DOHH2 (cell line): ENCODE measurements around the gene NR3C2.

Source experiments
- H3F3A ChIP-seq: fragments of 200-600 bp; sonication (generic), shearing (Covaris generic); 2 replicates; pipeline ENCODE4 v1.6.0; 2016; ENCODE audit warnings: antibody characterized with exemption, mild to moderate bottlenecking; ENCODE audit not compliant: control insufficient read depth, insufficient read depth
- H3K27ac ChIP-seq: fragments of 200-600 bp; sonication (generic); 2 replicates; pipeline ENCODE4 v1.5.1; 2014; ENCODE audit warnings: low read depth, mild to moderate bottlenecking, low read length, moderate library complexity
- H3K27me3 ChIP-seq: fragments of 200-600 bp; sonication (generic); 2 replicates; pipeline ENCODE4 v1.6.1; 2014; ENCODE audit warnings: mild to moderate bottlenecking, low read length, mixed read lengths; ENCODE audit not compliant: control insufficient read depth
- H3K36me3 ChIP-seq: fragments of 200-600 bp; sonication (generic); 2 replicates; pipeline ENCODE4 v1.6.1; 2014; ENCODE audit warnings: mild to moderate bottlenecking, low read length, moderate library complexity, mixed read lengths; ENCODE audit not compliant: control insufficient read depth
- H3K4me1 ChIP-seq: fragments of 200-600 bp; sonication (generic); 2 replicates; pipeline ENCODE4 v1.6.1; 2014; ENCODE audit warnings: mild to moderate bottlenecking, low read length, mixed read lengths; ENCODE audit not compliant: control insufficient read depth
- H3K4me2 ChIP-seq: fragments of 200-600 bp; sonication (generic); 2 replicates; pipeline ENCODE4 v1.6.0; 2014; ENCODE audit warnings: mild to moderate bottlenecking, low read length, moderate library complexity
- H3K4me3 ChIP-seq: fragments of 200-600 bp; sonication (generic); 2 replicates; pipeline ENCODE4 v1.5.1; 2014; ENCODE audit warnings: mild to moderate bottlenecking, low read length, mixed read lengths
- H3K79me2 ChIP-seq: fragments of 200-600 bp; sonication (generic); 2 replicates; pipeline ENCODE4 v1.6.1; 2014; ENCODE audit warnings: mild to moderate bottlenecking, low read length, mixed read lengths; ENCODE audit not compliant: control insufficient read depth
- H3K9me2 ChIP-seq: fragments of 200-600 bp; sonication (generic); replicated peaks from 2 replicates; pipeline ENCODE4 v1.6.1; 2014; ENCODE audit warnings: mild to moderate bottlenecking, low read length, mixed read lengths; ENCODE audit not compliant: control insufficient read depth
- H3K9me3 ChIP-seq: fragments of 200-600 bp; sonication (generic); 2 replicates; pipeline ENCODE4 v1.6.1; 2014; ENCODE audit warnings: antibody characterized with exemption, low read length, mixed read lengths; ENCODE audit not compliant: control insufficient read depth, insufficient read depth
- H4K20me1 ChIP-seq: fragments of 200-600 bp; sonication (generic); 2 replicates; pipeline ENCODE4 v1.6.0; 2014; ENCODE audit warnings: low read depth, mild to moderate bottlenecking, antibody characterized with exemption, low read length, moderate library complexity; ENCODE audit not compliant: control insufficient read depth, insufficient read depth
- EZH2phosphoT487 ChIP-seq: fragments of 200-600 bp; sonication (generic); IDR thresholded peaks from 2 replicates; pipeline ENCODE4 v1.6.1; 2017; ENCODE audit warnings: borderline replicate concordance, mild to moderate bottlenecking, antibody characterized with exemption, low read length, moderate library complexity, mixed read lengths
- TF ChIP-seq, protein P1 (sequence below): fragments of 200-600 bp; sonication (generic); IDR thresholded peaks from one replicate; pipeline ENCODE4 v1.5.1; 2014; ENCODE audit warnings: antibody characterized with exemption, mild to moderate bottlenecking, low read depth, low read length; ENCODE audit not compliant: poor library complexity, severe bottlenecking

The NR3C2 gene

DNA sequence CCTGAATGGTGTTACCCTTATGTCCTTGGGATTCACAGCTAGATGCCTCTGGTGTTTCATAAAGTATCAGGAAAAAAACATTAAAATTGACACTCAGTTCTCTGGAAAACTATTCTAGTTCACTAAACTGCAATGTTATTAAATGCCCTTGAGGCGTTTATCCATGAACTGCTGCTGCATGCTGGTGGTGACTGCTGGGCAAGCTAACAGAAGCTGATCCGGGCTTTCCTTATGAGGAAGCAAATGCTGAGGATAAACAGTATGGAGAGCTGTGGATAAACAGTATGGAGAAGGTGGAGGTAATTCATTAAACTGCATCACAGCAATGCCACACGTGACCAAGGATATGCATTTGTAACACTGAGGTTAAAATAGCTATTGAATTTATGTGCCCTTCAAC lies 227.0 kb downstream of the NR3C2 start:
- Histone ChIP-seq H3K9me3 (no peaks in the 10 kb centered on the region), H3K27me3 (no peaks in the 10 kb centered on the region)

DNA sequence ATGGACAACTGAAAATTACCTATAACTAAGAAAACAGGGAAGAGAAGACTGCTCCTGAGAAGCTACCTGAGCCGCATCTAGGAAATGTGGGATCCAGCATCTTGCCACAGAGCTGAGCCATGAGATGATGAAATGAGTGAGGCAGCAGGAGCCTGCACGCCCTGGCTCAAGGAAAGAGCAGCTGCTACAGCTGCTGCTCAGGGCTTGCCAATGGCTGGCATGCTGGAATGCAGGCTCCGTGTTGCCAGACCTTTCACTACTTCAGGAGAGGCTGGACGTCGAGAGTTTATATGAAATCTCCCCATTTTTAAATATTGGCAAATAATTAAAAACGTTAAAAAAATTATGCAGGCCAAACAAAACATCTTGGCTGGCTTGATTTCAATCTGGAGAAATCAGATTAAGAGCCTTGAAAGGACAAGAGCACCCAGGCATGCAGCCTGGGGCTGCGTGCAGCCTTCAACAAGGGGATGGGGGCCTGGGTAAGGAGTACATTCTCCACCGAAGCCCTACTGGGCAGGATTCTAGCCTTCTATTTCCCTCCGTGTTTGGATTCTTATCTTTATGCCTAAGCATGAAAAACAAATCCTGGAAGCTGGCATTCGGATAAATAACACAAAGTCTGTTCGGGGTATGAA lies 227.6 kb downstream of the NR3C2 start:
- Histone ChIP-seq H3K4me1 (no peaks in the 10 kb centered on the region), H3K27ac (no peak overlapping the region), H3K4me2 (no peak overlapping the region), H3K79me2 (no peaks in the 10 kb centered on the region), H4K20me1 (no peaks in the 10 kb centered on the region), H3K4me3 (no peak overlapping the region), H3K27me3 (no peaks in the 10 kb centered on the region), H3K36me3 (no peaks in the 10 kb centered on the region), H3K9me2 (no peaks in the 10 kb centered on the region), H3F3A (no peaks in the 10 kb centered on the region), H3K9me3 (no peaks in the 10 kb centered on the region)
- TF ChIP-seq EZH2phosphoT487 = no peak
- TF ChIP-seq, protein P1, sequence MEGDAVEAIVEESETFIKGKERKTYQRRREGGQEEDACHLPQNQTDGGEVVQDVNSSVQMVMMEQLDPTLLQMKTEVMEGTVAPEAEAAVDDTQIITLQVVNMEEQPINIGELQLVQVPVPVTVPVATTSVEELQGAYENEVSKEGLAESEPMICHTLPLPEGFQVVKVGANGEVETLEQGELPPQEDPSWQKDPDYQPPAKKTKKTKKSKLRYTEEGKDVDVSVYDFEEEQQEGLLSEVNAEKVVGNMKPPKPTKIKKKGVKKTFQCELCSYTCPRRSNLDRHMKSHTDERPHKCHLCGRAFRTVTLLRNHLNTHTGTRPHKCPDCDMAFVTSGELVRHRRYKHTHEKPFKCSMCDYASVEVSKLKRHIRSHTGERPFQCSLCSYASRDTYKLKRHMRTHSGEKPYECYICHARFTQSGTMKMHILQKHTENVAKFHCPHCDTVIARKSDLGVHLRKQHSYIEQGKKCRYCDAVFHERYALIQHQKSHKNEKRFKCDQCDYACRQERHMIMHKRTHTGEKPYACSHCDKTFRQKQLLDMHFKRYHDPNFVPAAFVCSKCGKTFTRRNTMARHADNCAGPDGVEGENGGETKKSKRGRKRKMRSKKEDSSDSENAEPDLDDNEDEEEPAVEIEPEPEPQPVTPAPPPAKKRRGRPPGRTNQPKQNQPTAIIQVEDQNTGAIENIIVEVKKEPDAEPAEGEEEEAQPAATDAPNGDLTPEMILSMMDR = no peak

More for the DNA sequence above, 227.0 kb downstream of the NR3C2 start:
- Histone ChIP-seq H3F3A (no peaks in the 10 kb centered on the region), H3K9me2 (no peaks in the 10 kb centered on the region), H3K36me3 (no peaks in the 10 kb centered on the region), H3K4me2 (no peak overlapping the region), H3K4me3 (no peak overlapping the region), H3K79me2 (no peaks in the 10 kb centered on the region), H3K27ac (no peak overlapping the region), H3K4me1 (no peaks in the 10 kb centered on the region), H4K20me1 (no peaks in the 10 kb centered on the region)
- TF ChIP-seq EZH2phosphoT487 = no peak
- TF ChIP-seq, protein P1 = no peak

DNA sequence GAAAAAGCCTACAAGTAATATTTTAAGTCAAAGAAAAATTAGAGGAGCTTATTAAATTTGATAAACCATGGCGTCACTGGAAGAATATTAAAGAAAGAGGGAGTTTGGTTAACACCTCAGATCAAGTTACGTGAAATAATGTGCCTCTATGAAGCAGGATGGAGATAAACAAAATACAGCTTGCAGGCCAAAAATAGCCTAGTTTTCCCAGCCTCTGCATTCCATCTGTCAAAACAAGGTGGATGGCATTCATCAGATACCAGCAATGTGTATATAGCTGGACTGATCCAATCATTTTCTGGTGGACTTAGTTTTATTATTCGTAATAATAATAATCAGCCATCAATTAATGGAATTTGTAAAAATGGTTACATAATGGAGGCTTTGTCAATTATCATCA lies 230.7 kb downstream of the NR3C2 start:
- H3K4me1 ChIP-seq = no peaks in the 10 kb centered on the region
- no peak for TF ChIP-seq EZH2phosphoT487
- TF ChIP-seq, protein P1 = no peak
- no peaks in the 10 kb centered on the region for H3F3A ChIP-seq
- H3K27me3 ChIP-seq = no peaks in the 10 kb centered on the region
- no peaks in the 10 kb centered on the region for H3K9me3 ChIP-seq
- no peaks in the 10 kb centered on the region for H3K9me2 ChIP-seq
- H3K4me3 ChIP-seq = no peak overlapping the region
- no peak overlapping the region for H3K27ac ChIP-seq
- no peaks in the 10 kb centered on the region for H4K20me1 ChIP-seq
- H3K36me3 ChIP-seq = no peaks in the 10 kb centered on the region
- H3K4me2 ChIP-seq = no peak overlapping the region
- H3K79me2 ChIP-seq = no peaks in the 10 kb centered on the region
